ENCODE data around the gene TSPOAP1.

GRCh38 chr17:58283674-58284612, 44.7 kb downstream of the TSPOAP1 start:
- TF ChIP-seq POLR2AphosphoS5 (IDR thresholded peaks at IDR 0.05; ENCODE audit: low read depth, low read length) (no peak), USF2 (IDR thresholded peaks at IDR 0.05; ENCODE audit: borderline replicate concordance, low read depth, low read length) (no peak), ZBTB33 (IDR thresholded peaks at IDR 0.05; ENCODE audit: borderline replicate concordance, low read depth) (no peak), CTCF (IDR thresholded peaks at IDR 0.05) (no peak), EZH2phosphoT487 (IDR thresholded peaks at IDR 0.05; ENCODE audit: borderline replicate concordance, low read depth) (no peak), MXI1 (IDR thresholded peaks at IDR 0.05; ENCODE audit: low read depth, low read length) (no peak), REST (IDR thresholded peaks at IDR 0.05; ENCODE audit: low read depth, low read length) (no peak), GABPA (IDR thresholded peaks at IDR 0.05; ENCODE audit: low read depth) (no peak), SIN3A (IDR thresholded peaks at IDR 0.05; ENCODE audit: borderline replicate concordance, low read depth, low read length) (no peak)
- TF ChIP-seq, protein P1, sequence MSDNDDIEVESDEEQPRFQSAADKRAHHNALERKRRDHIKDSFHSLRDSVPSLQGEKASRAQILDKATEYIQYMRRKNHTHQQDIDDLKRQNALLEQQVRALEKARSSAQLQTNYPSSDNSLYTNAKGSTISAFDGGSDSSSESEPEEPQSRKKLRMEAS (IDR thresholded peaks at IDR 0.05; ENCODE audit: low read depth) = no peak

All from SK-N-SH (cell line).